ENCODE data around the gene KRTAP9-1. TPM values are rescaled to one million over a fixed set of nuclear protein-coding genes. Genes with fewer than 3 reads are reported as not detected.
"Not testable (repeated sequence)": the region's sequence is repeated elsewhere in the genome, so short reads cannot be mapped to it uniquely, and the experiment has no call there.

The KRTAP9-1 gene
- total and polyA plus RNA-seq, 2 donors (not counting 1 experiment from before 2014, with no cell fraction given) = not detected

GRCh38 chr17:41231731-41232130 lies 42.0 kb downstream of the KRTAP9-1 start:
- H3K4me3 ChIP-seq (replicated peaks in 1 of 4; ENCODE audit: control extremely low read depth in 1 of 4, insufficient read depth in 1 of 4, low read depth in 3 of 4, low read length in 4 of 4) = no peak overlapping the region
- no peaks in the 10 kb centered on the region for H3K9me3 ChIP-seq (ENCODE audit: control insufficient read depth, insufficient read depth, low read depth, low read length)
- H3K27me3 ChIP-seq (ENCODE audit: control insufficient read depth, insufficient read depth, low read length) = no peaks in the 10 kb centered on the region
- no peaks in the 10 kb centered on the region for H3K79me2 ChIP-seq (ENCODE audit: control insufficient read depth, insufficient read depth, low read length)
- no peaks in the 10 kb centered on the region for H3K36me3 ChIP-seq (ENCODE audit: control insufficient read depth, insufficient read depth, low read length)
- H3K9ac ChIP-seq (ENCODE audit: insufficient read depth, low read length) = no peak overlapping the region
- no peak overlapping the region for H3K27ac ChIP-seq (ENCODE audit: insufficient read depth, low read length)
- H3K4me2 ChIP-seq (ENCODE audit: extremely low read depth, insufficient read depth, low read length) = no peak overlapping the region
- no peak for DNase-seq (ENCODE audit: low read depth in 2 of 2)
- H4K20me1 ChIP-seq (ENCODE audit: control insufficient read depth, extremely low read depth, insufficient read depth, low read length) = no peaks in the 10 kb centered on the region
- no peak for TF ChIP-seq EZH2 (IDR thresholded peaks at IDR 0.05; ENCODE audit: low read length, missing control alignments)
- no peak for TF ChIP-seq CTCF (conservative IDR thresholded peaks at IDR 0.05 in 1 of 2, IDR thresholded peaks at IDR 0.05 in 1 of 2; ENCODE audit: low read depth in 1 of 2, low read length in 2 of 2)
- H2AFZ ChIP-seq (ENCODE audit: low read length) = no peak overlapping the region
- no peaks in the 10 kb centered on the region for H3K4me1 ChIP-seq (ENCODE audit: control insufficient read depth, extremely low read depth, insufficient read depth, low read length)

GRCh38 chr17:41232399-41233105 lies 42.9 kb downstream of the KRTAP9-1 start, which contains the start of gene KRTAP9-3:
KRTAP9-3 (plus strand) TSS chr17:41232449; CDS start chr17:41232502, 53 bp downstream.
- H2AFZ ChIP-seq (ENCODE audit: low read length); H3K9me3 ChIP-seq (ENCODE audit: control insufficient read depth, insufficient read depth, low read depth, low read length); DNase-seq (ENCODE audit: low read depth in 2 of 2); H3K27me3 ChIP-seq (ENCODE audit: control insufficient read depth, insufficient read depth, low read length); H3K36me3 ChIP-seq (ENCODE audit: control insufficient read depth, insufficient read depth, low read length); H3K79me2 ChIP-seq (ENCODE audit: control insufficient read depth, insufficient read depth, low read length); H3K4me3 ChIP-seq (replicated peaks in 1 of 4; ENCODE audit: control extremely low read depth in 1 of 4, insufficient read depth in 1 of 4, low read depth in 3 of 4, low read length in 4 of 4); H3K4me2 ChIP-seq (ENCODE audit: extremely low read depth, insufficient read depth, low read length); H3K4me1 ChIP-seq (ENCODE audit: control insufficient read depth, extremely low read depth, insufficient read depth, low read length); H4K20me1 ChIP-seq (ENCODE audit: control insufficient read depth, extremely low read depth, insufficient read depth, low read length); H3K9ac ChIP-seq (ENCODE audit: insufficient read depth, low read length); H3K27ac ChIP-seq (ENCODE audit: insufficient read depth, low read length): not testable (repeated sequence)

- not testable (repeated sequence) for H3K9me3 ChIP-seq (ENCODE audit: control insufficient read depth, insufficient read depth, low read depth, low read length); H3K9ac ChIP-seq (ENCODE audit: insufficient read depth, low read length); DNase-seq (ENCODE audit: low read depth in 2 of 2); H3K79me2 ChIP-seq (ENCODE audit: control insufficient read depth, insufficient read depth, low read length); H2AFZ ChIP-seq (ENCODE audit: low read length); H3K4me3 ChIP-seq (replicated peaks in 1 of 4; ENCODE audit: control extremely low read depth in 1 of 4, insufficient read depth in 1 of 4, low read depth in 3 of 4, low read length in 4 of 4); H3K36me3 ChIP-seq (ENCODE audit: control insufficient read depth, insufficient read depth, low read length); H3K4me1 ChIP-seq (ENCODE audit: control insufficient read depth, extremely low read depth, insufficient read depth, low read length); H4K20me1 ChIP-seq (ENCODE audit: control insufficient read depth, extremely low read depth, insufficient read depth, low read length); H3K27me3 ChIP-seq (ENCODE audit: control insufficient read depth, insufficient read depth, low read length); H3K27ac ChIP-seq (ENCODE audit: insufficient read depth, low read length); H3K4me2 ChIP-seq (ENCODE audit: extremely low read depth, insufficient read depth, low read length)
These were observed 47.4 kb downstream of the KRTAP9-1 start for GRCh38 chr17:41237116-41237515.

GRCh38 chr17:41237949-41238437 lies 48.3 kb downstream of the KRTAP9-1 start, which contains the start of gene KRTAP9-8:
KRTAP9-8 (plus strand) TSS chr17:41237999; CDS start chr17:41238052, 53 bp downstream.
- not testable (repeated sequence) for H2AFZ ChIP-seq (ENCODE audit: low read length); H3K27me3 ChIP-seq (ENCODE audit: control insufficient read depth, insufficient read depth, low read length); H4K20me1 ChIP-seq (ENCODE audit: control insufficient read depth, extremely low read depth, insufficient read depth, low read length); H3K4me3 ChIP-seq (replicated peaks in 1 of 4; ENCODE audit: control extremely low read depth in 1 of 4, insufficient read depth in 1 of 4, low read depth in 3 of 4, low read length in 4 of 4); H3K4me2 ChIP-seq (ENCODE audit: extremely low read depth, insufficient read depth, low read length); H3K79me2 ChIP-seq (ENCODE audit: control insufficient read depth, insufficient read depth, low read length); DNase-seq (ENCODE audit: low read depth in 2 of 2); H3K9ac ChIP-seq (ENCODE audit: insufficient read depth, low read length); H3K36me3 ChIP-seq (ENCODE audit: control insufficient read depth, insufficient read depth, low read length); H3K4me1 ChIP-seq (ENCODE audit: control insufficient read depth, extremely low read depth, insufficient read depth, low read length); H3K9me3 ChIP-seq (ENCODE audit: control insufficient read depth, insufficient read depth, low read depth, low read length); H3K27ac ChIP-seq (ENCODE audit: insufficient read depth, low read length)

Other genes with a start within 250 kb of the KRTAP9-1 start
Only the 30 nearest of the 40 such genes appear.
- gene KRTAP1-4, start 159.7 kb upstream of the KRTAP9-1 start, total RNA-seq = not detected in 2 replicates
- gene KRTAP1-4, start 159.7 kb upstream of the KRTAP9-1 start, polyA plus RNA-seq = not detected in 2 replicates
- not detected in 2 replicates for gene KRTAP1-3, start 155.0 kb upstream of the KRTAP9-1 start, total RNA-seq
- not detected in 2 replicates for gene KRTAP1-3, start 155.0 kb upstream of the KRTAP9-1 start, polyA plus RNA-seq
- gene KRTAP1-1, start 148.4 kb upstream of the KRTAP9-1 start, total RNA-seq = not detected in 2 replicates
- 0.25 and 0.64 TPM in 2 replicates for gene KRTAP1-1, start 148.4 kb upstream of the KRTAP9-1 start, polyA plus RNA-seq
- gene KRTAP2-1, start 142.6 kb upstream of the KRTAP9-1 start, total RNA-seq = not detected in 2 replicates
- not detected in 2 replicates for gene KRTAP2-1, start 142.6 kb upstream of the KRTAP9-1 start, polyA plus RNA-seq
- not detected in 2 replicates for gene KRTAP2-2, start 134.7 kb upstream of the KRTAP9-1 start, total RNA-seq
- gene KRTAP2-2, start 134.7 kb upstream of the KRTAP9-1 start, polyA plus RNA-seq = not detected in 2 replicates
- gene KRTAP2-3, start 129.8 kb upstream of the KRTAP9-1 start, total RNA-seq = not detected in 2 replicates
- gene KRTAP2-3, start 129.8 kb upstream of the KRTAP9-1 start, polyA plus RNA-seq = 0.84 and 2.6 TPM in 2 replicates
- not detected in 2 replicates for gene KRTAP2-4, start 124.0 kb upstream of the KRTAP9-1 start, total RNA-seq
- gene KRTAP2-4, start 124.0 kb upstream of the KRTAP9-1 start, polyA plus RNA-seq = not detected in 2 replicates
- gene KRTAP4-7, start 105.7 kb upstream of the KRTAP9-1 start, total RNA-seq = not detected in 2 replicates
- gene KRTAP4-7, start 105.7 kb upstream of the KRTAP9-1 start, polyA plus RNA-seq = not detected in 2 replicates
- gene KRTAP4-8, start 91.7 kb upstream of the KRTAP9-1 start, total RNA-seq = not detected in 2 replicates
- gene KRTAP4-8, start 91.7 kb upstream of the KRTAP9-1 start, polyA plus RNA-seq = not detected in 2 replicates
- not detected in 2 replicates for gene KRTAP4-16, start 87.7 kb upstream of the KRTAP9-1 start, total RNA-seq
- gene KRTAP4-16, start 87.7 kb upstream of the KRTAP9-1 start, polyA plus RNA-seq = not detected in 2 replicates
- not detected in 2 replicates for gene KRTAP4-9, start 84.5 kb upstream of the KRTAP9-1 start, total RNA-seq
- gene KRTAP4-9, start 84.5 kb upstream of the KRTAP9-1 start, polyA plus RNA-seq = not detected in 2 replicates
- gene KRTAP4-11, start 71.5 kb upstream of the KRTAP9-1 start, total RNA-seq = not detected in 2 replicates
- gene KRTAP4-11, start 71.5 kb upstream of the KRTAP9-1 start, polyA plus RNA-seq = not detected in 2 replicates
- not detected in 2 replicates for gene KRTAP4-12, start 65.7 kb upstream of the KRTAP9-1 start, total RNA-seq
- gene KRTAP4-12, start 65.7 kb upstream of the KRTAP9-1 start, polyA plus RNA-seq = 0.23 TPM in 1 of 2 replicates, not detected in the other
- not detected in 2 replicates for gene KRTAP4-6, start 49.3 kb upstream of the KRTAP9-1 start, total RNA-seq
- gene KRTAP4-6, start 49.3 kb upstream of the KRTAP9-1 start, polyA plus RNA-seq = not detected in 2 replicates
- gene KRTAP4-5, start 40.1 kb upstream of the KRTAP9-1 start, total RNA-seq = not detected in 2 replicates
- not detected in 2 replicates for gene KRTAP4-5, start 40.1 kb upstream of the KRTAP9-1 start, polyA plus RNA-seq
- gene KRTAP4-4, start 29.1 kb upstream of the KRTAP9-1 start, total RNA-seq = not detected in 2 replicates
- gene KRTAP4-4, start 29.1 kb upstream of the KRTAP9-1 start, polyA plus RNA-seq = not detected in 2 replicates
- gene KRTAP4-3, start 21.7 kb upstream of the KRTAP9-1 start, total RNA-seq = not detected in 2 replicates
- gene KRTAP4-3, start 21.7 kb upstream of the KRTAP9-1 start, polyA plus RNA-seq = not detected in 2 replicates
- not detected in 2 replicates for gene KRTAP4-2, start 11.7 kb upstream of the KRTAP9-1 start, total RNA-seq
- not detected in 2 replicates for gene KRTAP4-2, start 11.7 kb upstream of the KRTAP9-1 start, polyA plus RNA-seq
- not detected in 2 replicates for gene KRTAP4-1, start 5.0 kb upstream of the KRTAP9-1 start, total RNA-seq
- not detected in 2 replicates for gene KRTAP4-1, start 5.0 kb upstream of the KRTAP9-1 start, polyA plus RNA-seq
- not detected in 2 replicates for gene KRTAP9-2, start 36.8 kb downstream of the KRTAP9-1 start, total RNA-seq
- not detected in 2 replicates for gene KRTAP9-2, start 36.8 kb downstream of the KRTAP9-1 start, polyA plus RNA-seq
- not detected in 2 replicates for gene KRTAP9-3, start 42.6 kb downstream of the KRTAP9-1 start, total RNA-seq
- gene KRTAP9-3, start 42.6 kb downstream of the KRTAP9-1 start, polyA plus RNA-seq = not detected in 2 replicates
- not detected in 2 replicates for gene KRTAP9-8, start 48.1 kb downstream of the KRTAP9-1 start, total RNA-seq
- gene KRTAP9-8, start 48.1 kb downstream of the KRTAP9-1 start, polyA plus RNA-seq = not detected in 2 replicates
- not detected in 2 replicates for gene KRTAP9-4, start 59.8 kb downstream of the KRTAP9-1 start, total RNA-seq
- not detected in 2 replicates for gene KRTAP9-4, start 59.8 kb downstream of the KRTAP9-1 start, polyA plus RNA-seq
- not detected in 2 replicates for gene KRTAP9-9, start 65.5 kb downstream of the KRTAP9-1 start, total RNA-seq
- gene KRTAP9-9, start 65.5 kb downstream of the KRTAP9-1 start, polyA plus RNA-seq = not detected in 2 replicates
- gene KRTAP9-6, start 75.5 kb downstream of the KRTAP9-1 start, total RNA-seq = not detected in 2 replicates
- gene KRTAP9-6, start 75.5 kb downstream of the KRTAP9-1 start, polyA plus RNA-seq = not detected in 2 replicates
- not detected in 2 replicates for gene KRTAP9-7, start 85.8 kb downstream of the KRTAP9-1 start, total RNA-seq
- not detected in 2 replicates for gene KRTAP9-7, start 85.8 kb downstream of the KRTAP9-1 start, polyA plus RNA-seq
- not detected in 2 replicates for gene KRTAP29-1, start 113.0 kb downstream of the KRTAP9-1 start, total RNA-seq
- gene KRTAP29-1, start 113.0 kb downstream of the KRTAP9-1 start, polyA plus RNA-seq = not detected in 2 replicates
- gene KRTAP16-1, start 119.4 kb downstream of the KRTAP9-1 start, total RNA-seq = not detected in 2 replicates
- not detected in 2 replicates for gene KRTAP16-1, start 119.4 kb downstream of the KRTAP9-1 start, polyA plus RNA-seq
- gene KRTAP17-1, start 125.8 kb downstream of the KRTAP9-1 start, total RNA-seq = not detected in 2 replicates
- gene KRTAP17-1, start 125.8 kb downstream of the KRTAP9-1 start, polyA plus RNA-seq = not detected in 2 replicates
- gene KRT33A, start 160.9 kb downstream of the KRTAP9-1 start, total RNA-seq = not detected in 2 replicates
- not detected in 2 replicates for gene KRT33A, start 160.9 kb downstream of the KRTAP9-1 start, polyA plus RNA-seq